ENCODE results near the gene FAM81A.
"Not testable (repeated sequence)": the region's sequence is repeated elsewhere in the genome, so short reads cannot be mapped to it uniquely, and the experiment has no call there.

FAM81A gene

DNA sequence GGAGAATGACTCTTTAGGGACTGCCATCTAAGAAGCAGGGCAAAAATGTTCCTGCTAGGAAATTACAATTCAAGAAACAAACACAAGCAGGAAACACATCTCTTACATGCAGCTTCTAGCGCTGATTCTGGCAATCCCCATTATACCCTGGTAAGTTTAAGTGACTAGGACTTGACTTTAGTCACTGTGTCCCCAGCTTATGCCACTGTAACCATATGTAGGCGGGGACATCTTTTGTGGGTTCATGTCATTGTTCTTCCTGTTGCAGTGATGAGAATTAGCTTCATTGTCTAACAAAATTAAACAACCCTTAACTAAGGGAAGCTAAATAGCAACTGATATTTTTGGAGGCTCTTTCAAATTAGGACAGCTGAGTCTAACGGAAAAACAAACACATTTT lies 17.9 kb upstream of the FAM81A start:
- DNase-seq, result no peak
- in situ Hi-C loops (cut with HindIII; ENCODE audit: low pct_ligation_motif_present, low pct_unique_long_range_greater_than_20kb, low sequenced_read_pairs), result no loop called here

DNA sequence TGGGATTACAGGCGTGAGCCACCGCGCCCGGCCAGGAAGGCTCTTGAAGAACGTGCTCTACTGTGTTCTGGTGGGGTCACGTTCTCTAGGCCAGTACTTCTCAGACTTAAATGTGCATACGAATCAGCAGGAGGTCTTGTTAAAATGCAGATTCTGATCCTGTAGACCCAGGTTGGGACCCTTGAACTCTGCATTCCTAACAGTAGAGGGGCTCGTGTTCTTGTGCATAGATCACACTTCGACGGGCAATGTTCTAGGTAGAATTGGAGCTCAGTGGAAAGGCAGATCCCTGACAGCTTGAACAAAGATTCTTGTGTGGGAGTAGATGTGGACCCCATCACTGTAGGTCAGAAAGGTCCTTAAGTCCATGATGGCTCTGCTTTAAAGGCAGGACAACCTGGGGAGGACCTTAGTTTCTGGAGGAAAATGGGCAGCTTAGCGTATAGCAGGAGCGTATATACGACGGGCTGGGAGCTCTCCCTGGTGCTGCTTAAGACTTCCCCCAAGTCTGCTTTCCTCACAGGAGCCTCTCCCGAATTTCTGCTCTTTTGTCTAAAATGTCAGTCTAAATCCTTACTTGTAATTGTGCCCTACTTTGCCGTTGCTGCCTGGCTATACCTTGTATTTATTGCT lies 16.9 kb upstream of the FAM81A start:
- no peak for DNase-seq
- in situ Hi-C loops (cut with HindIII; ENCODE audit: low pct_ligation_motif_present, low pct_unique_long_range_greater_than_20kb, low sequenced_read_pairs), result no loop called here

DNA sequence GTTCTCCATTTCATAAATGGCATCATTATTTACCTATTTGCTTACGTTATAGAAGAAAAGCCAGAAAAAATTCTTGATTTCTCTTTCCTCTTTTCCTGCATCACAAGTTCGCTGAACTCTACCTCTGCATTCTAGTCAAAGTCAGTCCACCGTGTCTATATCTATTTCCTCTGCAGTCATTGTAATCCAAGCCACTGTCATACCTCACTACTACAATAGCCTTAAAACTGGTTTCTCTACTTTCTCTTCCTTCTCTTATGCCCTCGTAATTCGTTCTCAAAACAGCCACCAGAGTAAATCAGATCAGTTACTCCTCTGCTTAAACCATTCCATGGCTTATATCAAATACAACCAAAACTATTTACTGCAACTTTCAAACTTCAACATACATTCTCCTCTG lies 13.4 kb upstream of the FAM81A start:
- in situ Hi-C loops (cut with HindIII; ENCODE audit: low pct_ligation_motif_present, low pct_unique_long_range_greater_than_20kb, low sequenced_read_pairs), result no loop called here
- no peak for DNase-seq

GRCh38 chr15:59428898-59429297 lies 9.1 kb upstream of the FAM81A start:
- DNase-seq; in situ Hi-C loops (cut with HindIII; ENCODE audit: low pct_ligation_motif_present, low pct_unique_long_range_greater_than_20kb, low sequenced_read_pairs): not testable (repeated sequence)

DNA sequence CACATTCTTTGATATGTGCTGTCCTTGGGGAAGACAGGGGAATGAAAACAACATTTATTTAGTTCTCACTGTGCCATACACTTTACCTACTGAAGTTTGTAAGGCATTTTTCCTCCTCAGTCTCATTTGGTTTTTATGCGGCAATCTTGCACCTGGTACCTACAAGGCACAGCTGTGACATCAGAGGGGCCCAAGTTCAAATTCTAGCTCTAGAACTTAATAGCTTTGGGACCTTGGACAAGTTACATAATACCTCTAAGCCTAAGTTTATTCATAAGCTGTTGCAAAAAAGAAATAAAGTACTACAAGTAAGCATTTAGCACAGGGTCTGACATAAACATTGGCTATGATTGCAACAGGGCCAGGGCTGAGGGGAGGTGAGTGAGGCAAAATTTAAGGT lies 5.6 kb upstream of the FAM81A start:
- DNase-seq, result no peak
- in situ Hi-C loops (cut with HindIII; ENCODE audit: low pct_ligation_motif_present, low pct_unique_long_range_greater_than_20kb, low sequenced_read_pairs), result no loop called here

- no peak for DNase-seq
- in situ Hi-C loops (cut with HindIII; ENCODE audit: low pct_ligation_motif_present, low pct_unique_long_range_greater_than_20kb, low sequenced_read_pairs), result no loop called here
These were observed 3.5 kb upstream of the FAM81A start for GRCh38 chr15:59434481-59434880.

DNA sequence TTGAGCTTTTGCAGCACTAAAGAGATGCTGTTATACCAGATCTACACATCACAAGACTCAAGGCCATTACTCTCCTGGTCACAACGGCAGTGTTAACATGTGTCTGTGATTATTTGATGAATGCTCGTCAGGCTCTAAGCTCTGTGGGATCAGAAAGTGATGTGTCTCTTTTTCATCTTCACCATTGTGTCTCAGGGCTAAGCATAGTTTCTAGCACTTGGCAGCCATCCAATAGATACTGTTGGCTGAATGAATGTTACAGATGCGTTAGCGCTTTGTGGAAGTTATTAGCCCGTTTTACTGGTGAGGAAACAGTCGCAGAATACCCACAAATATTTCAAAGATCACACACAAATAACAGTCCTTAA lies 1.2 kb upstream of the FAM81A start:
- DNase-seq, result no peak
- in situ Hi-C loops (cut with HindIII; ENCODE audit: low pct_ligation_motif_present, low pct_unique_long_range_greater_than_20kb, low sequenced_read_pairs), result no loop called here

DNA sequence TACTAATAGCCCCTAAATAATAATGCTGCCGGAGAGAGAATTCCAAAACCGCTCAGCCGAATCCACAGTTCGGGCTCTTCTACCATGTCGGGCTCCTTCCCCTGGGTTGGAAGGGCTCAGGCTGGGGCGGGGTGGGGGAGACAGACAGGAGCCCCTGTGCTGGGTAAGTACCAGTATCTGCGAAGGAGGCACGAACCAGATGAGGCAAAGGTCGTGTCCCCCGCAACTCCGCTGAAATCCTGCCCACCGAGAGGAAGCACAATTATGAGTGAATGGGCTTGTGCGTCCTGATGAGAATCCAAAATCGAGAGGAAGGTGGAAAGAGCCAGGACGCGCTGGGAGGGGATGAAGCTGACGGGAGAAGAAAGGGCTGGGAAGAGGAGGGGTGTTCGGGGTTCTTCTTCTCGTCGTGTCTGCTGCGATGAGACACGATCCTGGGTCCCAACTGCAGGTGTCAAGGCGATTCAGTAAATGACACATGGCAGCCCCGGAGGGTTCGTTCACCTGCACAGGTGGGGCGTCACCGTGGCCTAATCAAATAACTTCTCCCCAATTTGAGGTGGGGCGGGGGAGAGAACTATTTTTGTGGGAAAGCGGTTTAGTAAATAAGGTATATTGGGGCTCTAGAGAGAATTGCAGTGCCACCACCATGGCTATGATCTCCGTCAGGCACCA lies 707 bp upstream of the FAM81A start:
- in situ Hi-C loops (cut with HindIII; ENCODE audit: low pct_ligation_motif_present, low pct_unique_long_range_greater_than_20kb, low sequenced_read_pairs), result no loop called here
- DNase-seq, result no peak

- no peak for DNase-seq
- in situ Hi-C loops (cut with HindIII; ENCODE audit: low pct_ligation_motif_present, low pct_unique_long_range_greater_than_20kb, low sequenced_read_pairs), result no loop called here
These were observed 772 bp downstream of the FAM81A start for GRCh38 chr15:59438625-59439290.

DNA sequence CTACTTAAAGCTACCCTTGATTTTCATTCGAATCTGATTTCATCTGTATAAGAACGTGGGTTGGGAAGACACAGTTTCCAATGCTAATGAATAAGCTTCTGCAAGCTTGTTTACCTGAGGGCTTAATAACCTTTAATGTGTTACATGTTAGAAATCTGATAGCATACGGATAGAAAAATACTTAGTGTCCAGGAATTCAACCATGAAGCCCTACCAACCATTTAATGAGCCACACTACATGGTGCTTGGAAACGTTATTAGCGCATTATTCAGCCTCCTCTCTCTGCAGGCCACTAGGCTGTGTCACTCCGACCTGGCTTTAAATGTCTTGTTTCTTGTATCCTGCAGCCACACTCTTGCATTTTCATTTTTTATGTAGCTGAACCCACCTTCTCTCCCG lies 1.6 kb downstream of the FAM81A start:
- in situ Hi-C loops (cut with HindIII; ENCODE audit: low pct_ligation_motif_present, low pct_unique_long_range_greater_than_20kb, low sequenced_read_pairs), result no loop called here
- no peak for DNase-seq

GRCh38 chr15:59443341-59444072 lies 5.5 kb downstream of the FAM81A start:
- DNase-seq, result no peak
- in situ Hi-C loops (cut with HindIII; ENCODE audit: low pct_ligation_motif_present, low pct_unique_long_range_greater_than_20kb, low sequenced_read_pairs), result no loop called here

DNA sequence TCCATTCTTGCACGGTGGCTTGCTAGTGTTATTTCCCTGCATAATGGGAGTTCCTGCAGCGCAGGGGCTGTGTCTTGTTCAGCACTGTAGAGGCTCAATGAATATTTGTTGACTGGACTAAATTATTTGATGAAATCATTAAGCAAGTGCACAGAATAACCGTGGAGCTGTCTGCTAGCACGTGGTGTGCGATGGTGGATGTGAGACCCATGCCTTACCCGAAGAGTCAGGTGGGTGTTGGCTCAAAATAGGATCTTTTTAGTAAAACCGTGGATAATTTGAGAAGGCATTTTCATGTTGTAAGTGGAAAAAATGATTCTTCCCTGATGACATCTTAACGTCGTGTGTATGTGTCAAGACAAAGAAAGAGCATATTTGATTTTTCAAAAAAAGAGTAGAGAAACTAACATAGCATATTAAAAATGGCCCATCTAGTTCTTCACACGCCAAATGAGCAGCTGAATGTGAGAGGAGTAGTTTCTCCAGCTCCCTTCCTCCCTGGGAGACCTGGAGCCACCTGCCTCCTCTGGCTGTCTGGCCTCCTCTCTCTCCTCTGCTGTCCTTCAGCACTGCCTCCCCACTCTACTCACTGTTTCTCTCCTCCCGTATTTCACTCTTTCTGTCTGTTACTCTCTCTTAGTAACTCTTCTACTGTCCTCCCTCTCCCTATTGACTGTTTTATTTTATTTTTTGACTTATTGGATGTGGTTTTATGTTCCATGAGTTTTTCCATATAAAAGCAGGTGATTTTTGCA lies 6.3 kb downstream of the FAM81A start:
- DNase-seq, result no peak
- in situ Hi-C loops (cut with HindIII; ENCODE audit: low pct_ligation_motif_present, low pct_unique_long_range_greater_than_20kb, low sequenced_read_pairs), result no loop called here

- no peak for DNase-seq
- in situ Hi-C loops (cut with HindIII; ENCODE audit: low pct_ligation_motif_present, low pct_unique_long_range_greater_than_20kb, low sequenced_read_pairs), result no loop called here
These were observed 7.1 kb downstream of the FAM81A start for GRCh38 chr15:59444980-59445545.

- in situ Hi-C loops (cut with HindIII; ENCODE audit: low pct_ligation_motif_present, low pct_unique_long_range_greater_than_20kb, low sequenced_read_pairs), result no loop called here
- DNase-seq, result no peak
These were observed 8.4 kb downstream of the FAM81A start for GRCh38 chr15:59446232-59446957.

DNA sequence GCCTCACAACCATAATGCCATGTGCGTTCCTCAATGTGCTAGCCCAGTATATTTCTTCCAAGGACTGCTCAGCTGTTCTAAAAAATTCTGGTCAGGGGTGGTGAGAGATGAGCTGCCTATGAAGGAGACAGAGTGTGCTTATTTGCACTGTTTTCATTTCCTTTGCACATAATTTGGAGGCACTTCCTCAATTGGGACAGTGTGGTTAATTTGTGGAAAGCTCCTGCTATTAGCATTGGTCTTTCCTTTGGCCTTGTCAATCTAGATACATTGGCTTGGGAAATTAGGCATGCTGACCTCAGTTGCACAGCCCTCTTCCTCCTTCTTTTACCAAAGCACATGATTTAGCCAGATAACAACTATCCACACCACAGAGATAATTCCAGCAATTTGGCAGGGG lies 9.4 kb downstream of the FAM81A start:
- DNase-seq, result no peak
- in situ Hi-C loops (cut with HindIII; ENCODE audit: low pct_ligation_motif_present, low pct_unique_long_range_greater_than_20kb, low sequenced_read_pairs), result no loop called here

GRCh38 chr15:59448871-59449270 lies 10.9 kb downstream of the FAM81A start:
- in situ Hi-C loops (cut with HindIII; ENCODE audit: low pct_ligation_motif_present, low pct_unique_long_range_greater_than_20kb, low sequenced_read_pairs), result no loop called here
- DNase-seq, result no peak

GRCh38 chr15:59453474-59454215 lies 15.7 kb downstream of the FAM81A start:
- in situ Hi-C loops (cut with HindIII; ENCODE audit: low pct_ligation_motif_present, low pct_unique_long_range_greater_than_20kb, low sequenced_read_pairs), result no loop called here
- DNase-seq, result no peak

Measured in ACHN (cell line).